K562 (cell line): Measurements from ENCODE around the gene SPHK1. TPM values are rescaled to one million over a fixed set of nuclear protein-coding genes. Genes with fewer than 3 reads are reported as not detected.

ENCODE experiments used
- ATAC-seq: fragments of 200-7000 bp; cut with Tn5 transposase; 3 replicates; pipeline ENCODE4 v1.9.1; 2020; ENCODE audit warnings: moderate library complexity
- BruUV-seq: library from RNA; stranded (reverse); fragments of 400-500 nt; replicated peaks from 2 replicates; lab custom pipeline; 2021; lab: Mats Ljungman, UMichigan
- CTCF ChIA-PET: fragments of 300-600 bp; formaldehyde crosslinking; extraction: SDS; loops from one replicate; lab custom pipeline; 2021; ENCODE audit warnings: low intra/inter-chr PET ratio; lab: Yijun Ruan, JAX
- POLR2A ChIA-PET: fragments of 300-600, 350-650 bp; sonication (Branson Sonifier 250); formaldehyde crosslinking; extraction: SDS; loops from one replicate; lab custom pipeline; 2021; ENCODE audit warnings: antibody characterized with exemption, inconsistent platforms; lab: Yijun Ruan, JAX
- DNase-seq, 4 experiments: peaks; one replicate each; pipeline versions ENCODE4 v3.0.0 to v3.0.0-alpha.2; 2011 to 2018; ENCODE audit warnings: low spot score in 3 of 4, mixed read lengths in 3 of 4; ENCODE audit errors: extremely low read depth in 1 of 4
- FAIRE-seq: peaks from 2 replicates; lab custom pipeline; 2011; peaks lifted over from hg19 to GRCh38; lab: Jason Lieb, UNC
- H2AFZ ChIP-seq: 2 replicates; pipeline ENCODE4 v1.6.0; 2011; ENCODE audit warnings: low read depth, low read length, control low read depth, inconsistent platforms
- H3K27ac ChIP-seq: fragments of 200-600 bp; 3 replicates; pipeline ENCODE4 v1.8.0; 2011; ENCODE audit warnings: low read depth, mild to moderate bottlenecking, control low read depth, inconsistent platforms, low read length, moderate library complexity, mixed read lengths; ENCODE audit errors: extremely low read depth
- H3K27me3 ChIP-seq, 2 experiments: fragments of 300-600 bp in 1 of 2; 2 replicates in 1 of 2; 3 replicates in 1 of 2; pipeline versions ENCODE4 v1.6.0 to v1.8.0; 2011; ENCODE audit warnings: inconsistent platforms in 2 of 2, low read length in 2 of 2, mild to moderate bottlenecking in 1 of 2, mixed read lengths in 1 of 2, moderate library complexity in 1 of 2; ENCODE audit not compliant: control insufficient read depth in 2 of 2, insufficient read depth in 2 of 2
- H3K36me3 ChIP-seq: fragments of 300-600 bp; 3 replicates; pipeline ENCODE4 v1.8.0; 2011; ENCODE audit warnings: mild to moderate bottlenecking, low read length, inconsistent platforms; ENCODE audit not compliant: control insufficient read depth, insufficient read depth
- H3K4me1 ChIP-seq, 2 experiments: fragments of 200-600 bp in 1 of 2; replicated peaks in 1 of 2; 2 replicates in 1 of 2; 3 replicates in 1 of 2; pipeline versions ENCODE4 v1.5.1 to v1.8.0; 2011; ENCODE audit warnings: inconsistent platforms in 2 of 2, low read length in 2 of 2, mild to moderate bottlenecking in 1 of 2, mixed read lengths in 1 of 2, moderate library complexity in 1 of 2; ENCODE audit not compliant: control insufficient read depth in 2 of 2, insufficient read depth in 2 of 2
- H3K4me2 ChIP-seq: 2 replicates; pipeline ENCODE4 v1.6.1; 2011; ENCODE audit warnings: low read length, control low read depth, inconsistent platforms, mixed read lengths; ENCODE audit not compliant: insufficient read depth
- H3K4me3 ChIP-seq: fragments of 200-600 bp; sonication (generic), shearing (Covaris generic); 2 replicates; pipeline ENCODE4 v1.5.1; 2016; ENCODE audit warnings: control low read depth, inconsistent platforms
- H3K79me2 ChIP-seq: fragments of 200-600 bp; 3 replicates; pipeline ENCODE4 v1.8.0; 2011; ENCODE audit warnings: low read length, inconsistent platforms; ENCODE audit not compliant: control insufficient read depth, insufficient read depth
- H3K9ac ChIP-seq, 2 experiments: 2 replicates each; pipeline versions ENCODE4 v1.6.0 to v1.6.1; 2011; ENCODE audit warnings: low read depth in 2 of 2, low read length in 2 of 2, control low read depth in 1 of 2, inconsistent platforms in 1 of 2, mild to moderate bottlenecking in 1 of 2, mixed read lengths in 1 of 2; ENCODE audit not compliant: insufficient read depth in 1 of 2
- H3K9me1 ChIP-seq: one replicate; pipeline ENCODE4 v1.6.0; 2011; ENCODE audit warnings: inconsistent platforms, mild to moderate bottlenecking, low read length, moderate library complexity; ENCODE audit not compliant: control insufficient read depth, insufficient read depth
- H3K9me3 ChIP-seq: replicated peaks from 2 replicates; pipeline ENCODE4 v1.5.1; 2011; ENCODE audit warnings: low read depth, low read length, inconsistent platforms; ENCODE audit not compliant: control insufficient read depth, insufficient read depth
- H4K20me1 ChIP-seq: replicated peaks from 2 replicates; pipeline ENCODE4 v1.6.1; 2011; ENCODE audit warnings: low read length, inconsistent platforms, mixed read lengths; ENCODE audit not compliant: control insufficient read depth, insufficient read depth
- ATF3 ChIP-seq, 2 experiments: fragments of 450-650 bp in 1 of 2; sonication (generic) in 1 of 2; formaldehyde crosslinking in 1 of 2; IDR thresholded peaks in 1 of 2; conservative IDR thresholded peaks in 1 of 2; 2 replicates each; pipeline versions ENCODE4 v1.6.1 to v1.8.1; 2016 to 2023; ENCODE audit warnings: mild to moderate bottlenecking in 2 of 2, moderate library complexity in 2 of 2, inconsistent platforms in 1 of 2, missing genetic modification reagents in 1 of 2
- CTCF ChIP-seq, 3 experiments: IDR thresholded peaks in 2 of 3; conservative IDR thresholded peaks in 1 of 3; 2 replicates each; pipeline ENCODE4 v1.5.1; 2011 to 2012; ENCODE audit warnings: low read length in 3 of 3, mild to moderate bottlenecking in 3 of 3, control low read depth in 2 of 3, improper control_type of control experiment in 1 of 3, inconsistent platforms in 1 of 3, low read depth in 1 of 3, mixed read lengths in 1 of 3, moderate library complexity in 1 of 3; ENCODE audit not compliant: insufficient read depth in 2 of 3
- EP300 ChIP-seq: IDR thresholded peaks from 2 replicates; pipeline ENCODE4 v1.6.1; 2012; ENCODE audit warnings: low read length, improper control_type of control experiment
- FOXA3 ChIP-seq, 2 experiments: fragments of 450-650 bp in 1 of 2; sonication (generic) in 1 of 2; formaldehyde crosslinking; IDR thresholded peaks in 1 of 2; conservative IDR thresholded peaks in 1 of 2; 2 replicates each; pipeline versions ENCODE4 v1.4.0 to v1.8.0; 2020 to 2022; ENCODE audit warnings: mild to moderate bottlenecking in 2 of 2, missing genetic modification reagents in 1 of 2
- ID3 ChIP-seq, 2 experiments: fragments of 250-450 bp in 1 of 2; fragments of 450-650 bp in 1 of 2; sonication (Bioruptor Pico) in 1 of 2; IDR thresholded peaks; 2 replicates each; pipeline versions ENCODE4 v1.6.1 to v1.8.0; 2016 to 2021; ENCODE audit warnings: mild to moderate bottlenecking in 2 of 2, moderate library complexity in 2 of 2, missing compliant biosample characterization in 1 of 2, missing genetic modification characterization in 1 of 2
- JUN ChIP-seq, 2 experiments: sonication (generic) in 1 of 2; formaldehyde crosslinking in 1 of 2; IDR thresholded peaks; 2 replicates each; pipeline versions ENCODE4 v1.6.1 to v1.8.0; 2012 to 2022; ENCODE audit warnings: borderline replicate concordance in 2 of 2, mild to moderate bottlenecking in 2 of 2, improper control_type of control experiment in 1 of 2, low read depth in 1 of 2, low read length in 1 of 2, missing genetic modification reagents in 1 of 2
- MAZ ChIP-seq, 2 experiments: fragments of 450-650 bp in 1 of 2; sonication (generic) in 1 of 2; formaldehyde crosslinking; IDR thresholded peaks in 1 of 2; conservative IDR thresholded peaks in 1 of 2; 2 replicates each; pipeline versions ENCODE4 v1.4.0 to v1.5.0; 2020; ENCODE audit warnings: mild to moderate bottlenecking in 1 of 2, missing genetic modification reagents in 1 of 2
- RFX5 ChIP-seq: IDR thresholded peaks from 2 replicates; pipeline ENCODE4 v1.6.1; 2011; ENCODE audit warnings: low read depth, mild to moderate bottlenecking, improper control_type of control experiment, low read length
- ZNF184 ChIP-seq: sonication (generic); formaldehyde crosslinking; IDR thresholded peaks from 2 replicates; pipeline ENCODE4 v1.5.0; 2020; ENCODE audit warnings: missing genetic modification reagents
- ZNF384 ChIP-seq: IDR thresholded peaks from 2 replicates; pipeline ENCODE4 v1.6.1; 2012; ENCODE audit warnings: low read depth, low read length, improper control_type of control experiment
- WGBS: fragments of 100-300 bp; shearing (Covaris generic); methylation state at CpG from one replicate; pipeline ENCODE4 v1.1.6; 2016; ENCODE audit warnings: low coverage, mixed read lengths; ENCODE audit not compliant: insufficient coverage; ENCODE audit errors: missing lambda C conversion rate; 5-methylcytosine and 5-hydroxymethylcytosine counted together
- in situ Hi-C: fragments of 300-500 bp; cut with MboI; formaldehyde crosslinking; loops from 4 replicates; pipeline ENCODE4 v1.15.0; 2018; ENCODE audit warnings: inconsistent platforms, mixed read lengths
- intact Hi-C: fragments of 100-400 bp; cut with micrococcal nuclease; formaldehyde crosslinking; loops from 2 replicates; pipeline ENCODE4 v1.14.2; 2022
- polyA plus RNA-seq, 8 experiments: library from polyadenylated mRNA; depleted of rRNA in 4 of 8; stranded (reverse) in 5 of 8; unstranded in 3 of 8; fragments of >200 nt; fragmentation: Nextera tagmentation in 2 of 8; fragmentation: Illumina TruSeq in 1 of 8; extraction: Ambion mirVana in 2 of 8; extraction: Trizol in 1 of 8; gene quantifications; 2 replicates each; pipeline versions ENCODE4 v1.2.1 to v1.2.3, GENCODE V29; 2011 to 2014; ENCODE audit warnings: inconsistent platforms in 1 of 8, missing spikeins in 1 of 8
- total RNA-seq, 7 experiments: library from RNA; depleted of rRNA in 6 of 7; stranded (reverse); fragments of >200 nt in 6 of 7; fragmentation: Illumina TruSeq in 2 of 7; extraction: Trizol in 2 of 7; gene quantifications; 2 replicates each; pipeline versions ENCODE4 v1.2.1 to v1.2.3, GENCODE V29; 2011 to 2021; ENCODE audit warnings: low replicate concordance in 1 of 7

SPHK1 gene
- total and polyA plus RNA-seq, 9 of the 15 experiments (the other 6 are each of a cell fraction or from before 2014, with no cell fraction given), result 0.21 to 60.3 (median 14.5) TPM

GRCh38 chr17:76365256-76365903 lies 19.0 kb upstream of the SPHK1 start (continued):
- peak; percentile 52 to 70 (median 54) for TF ChIP-seq CTCF (IDR thresholded peaks at IDR 0.05 in 2 of 3, conservative IDR thresholded peaks at IDR 0.05 in 1 of 3; ENCODE audit: insufficient read depth in 2 of 3, low read depth in 1 of 3, low read length in 3 of 3)
- TF ChIP-seq FOXA3 (CRISPR knock-in tag; conservative IDR thresholded peaks at IDR 0.05 in 1 of 2, IDR thresholded peaks at IDR 0.05 in 1 of 2), result peak in 1 of 2 experiments; percentile 59; a peak in 2 of 4 replicates
- TF ChIP-seq ATF3 (IDR thresholded peaks at IDR 0.05), result no peak
- TF ChIP-seq ATF3 (CRISPR knock-in tag; conservative IDR thresholded peaks at IDR 0.05), result no peak
- peak; percentile 69; the same call in 1 of the 2 replicates for TF ChIP-seq ZNF384

- H3K4me2 ChIP-seq, result no peak overlapping the region
Observed at GRCh38 chr17:76366247-76366646, 18.2 kb upstream of the SPHK1 start.

More at GRCh38 chr17:76366247-76366646, 18.2 kb upstream of the SPHK1 start:
- Histone ChIP-seq H3K9me3 (no peaks in the 10 kb centered on the region), H4K20me1 (no peaks in the 10 kb centered on the region), H3K27ac (no peak overlapping the region), H3K36me3 (no peaks in the 10 kb centered on the region), H3K27me3 (no peaks in the 10 kb centered on the region), H3K4me3 (no peak overlapping the region), H3K79me2 (no peaks in the 10 kb centered on the region), H2AFZ (no peak overlapping the region), H3K9me1 (no peaks in the 10 kb centered on the region), H3K9ac (no peak overlapping the region), H3K4me1 (peaks cover 4 to 32% of the 10 kb centered on the region in 2 experiments; a peak in 4 of 5 replicates)
- ATAC-seq (no peak), FAIRE-seq (no peak), DNase-seq (peak in 1 of 4 experiments; percentile 4)
- intact Hi-C loops (no loop called here), in situ Hi-C loops (no loop called here)
- ChIA-PET CTCF (interaction anchor here (0.6 to 1.2 kb wide), 3 partner anchors 19 to 421 kb away, joined by 3 to 4 read pairs (median 4); no protein-coding TSS in a partner anchor), POLR2A (interaction anchor here (0.7 to 1.5 kb wide), 4 partner anchors 9 to 187 kb away, joined by 3 to 4 read pairs (median 4); no protein-coding TSS in a partner anchor)
- 94% methylated on average over 3 of the region's 3 CpGs for WGBS
- TF ChIP-seq JUN (IDR thresholded peaks at IDR 0.05; ENCODE audit: borderline replicate concordance, low read depth, low read length), result no peak
- no peak for TF ChIP-seq JUN (CRISPR knock-in tag; IDR thresholded peaks at IDR 0.05; ENCODE audit: borderline replicate concordance)
- TF ChIP-seq EP300, result no peak
- no peak for TF ChIP-seq RFX5
- no peak for TF ChIP-seq ZNF184 (CRISPR knock-in tag)
- TF ChIP-seq ID3 (CRISPR knock-in tag; IDR thresholded peaks at IDR 0.05), result no peak
- no peak for TF ChIP-seq ID3 (tag; IDR thresholded peaks at IDR 0.05)
- no peak for TF ChIP-seq MAZ (CRISPR knock-in tag; conservative IDR thresholded peaks at IDR 0.05 in 1 of 2, IDR thresholded peaks at IDR 0.05 in 1 of 2)
- no TSS peak for BruUV-seq
